ENCODE measurements around the gene ATG4B.

- TF ChIP-seq, protein P1, sequence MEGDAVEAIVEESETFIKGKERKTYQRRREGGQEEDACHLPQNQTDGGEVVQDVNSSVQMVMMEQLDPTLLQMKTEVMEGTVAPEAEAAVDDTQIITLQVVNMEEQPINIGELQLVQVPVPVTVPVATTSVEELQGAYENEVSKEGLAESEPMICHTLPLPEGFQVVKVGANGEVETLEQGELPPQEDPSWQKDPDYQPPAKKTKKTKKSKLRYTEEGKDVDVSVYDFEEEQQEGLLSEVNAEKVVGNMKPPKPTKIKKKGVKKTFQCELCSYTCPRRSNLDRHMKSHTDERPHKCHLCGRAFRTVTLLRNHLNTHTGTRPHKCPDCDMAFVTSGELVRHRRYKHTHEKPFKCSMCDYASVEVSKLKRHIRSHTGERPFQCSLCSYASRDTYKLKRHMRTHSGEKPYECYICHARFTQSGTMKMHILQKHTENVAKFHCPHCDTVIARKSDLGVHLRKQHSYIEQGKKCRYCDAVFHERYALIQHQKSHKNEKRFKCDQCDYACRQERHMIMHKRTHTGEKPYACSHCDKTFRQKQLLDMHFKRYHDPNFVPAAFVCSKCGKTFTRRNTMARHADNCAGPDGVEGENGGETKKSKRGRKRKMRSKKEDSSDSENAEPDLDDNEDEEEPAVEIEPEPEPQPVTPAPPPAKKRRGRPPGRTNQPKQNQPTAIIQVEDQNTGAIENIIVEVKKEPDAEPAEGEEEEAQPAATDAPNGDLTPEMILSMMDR (conservative IDR thresholded peaks at IDR 0.05; ENCODE audit: low read depth, low read length): no peak
- TF ChIP-seq MXI1 (IDR thresholded peaks at IDR 0.05; ENCODE audit: borderline replicate concordance, low read depth, low read length) (no peak), POLR2A (IDR thresholded peaks at IDR 0.05; ENCODE audit: low read depth, low read length) (no peak), SMC3 (IDR thresholded peaks at IDR 0.05; ENCODE audit: low read depth, low read length) (no peak), RCOR1 (IDR thresholded peaks at IDR 0.05; ENCODE audit: insufficient replicate concordance, low read length) (no peak), NFE2L2 (IDR thresholded peaks at IDR 0.05; ENCODE audit: low read depth, low read length) (no peak), RAD21 (IDR thresholded peaks at IDR 0.05; ENCODE audit: low read length) (no peak), ELK1 (IDR thresholded peaks at IDR 0.05; ENCODE audit: borderline replicate concordance, low read depth, low read length) (no peak), CEBPB (IDR thresholded peaks at IDR 0.05; ENCODE audit: low read depth, low read length) (no peak), RFX5 (IDR thresholded peaks at IDR 0.05; ENCODE audit: low read depth, low read length) (no peak), MAFK (IDR thresholded peaks at IDR 0.05; ENCODE audit: low read depth, low read length) (no peak), MAZ (IDR thresholded peaks at IDR 0.05; ENCODE audit: borderline replicate concordance, low read depth, low read length) (no peak), BHLHE40 (IDR thresholded peaks at IDR 0.05; ENCODE audit: low read depth, low read length) (no peak)
- TF ChIP-seq, protein P2, sequence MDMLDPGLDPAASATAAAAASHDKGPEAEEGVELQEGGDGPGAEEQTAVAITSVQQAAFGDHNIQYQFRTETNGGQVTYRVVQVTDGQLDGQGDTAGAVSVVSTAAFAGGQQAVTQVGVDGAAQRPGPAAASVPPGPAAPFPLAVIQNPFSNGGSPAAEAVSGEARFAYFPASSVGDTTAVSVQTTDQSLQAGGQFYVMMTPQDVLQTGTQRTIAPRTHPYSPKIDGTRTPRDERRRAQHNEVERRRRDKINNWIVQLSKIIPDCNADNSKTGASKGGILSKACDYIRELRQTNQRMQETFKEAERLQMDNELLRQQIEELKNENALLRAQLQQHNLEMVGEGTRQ (IDR thresholded peaks at IDR 0.05; ENCODE audit: low read depth, low read length): no peak
These were observed 4.8 kb upstream of the ATG4B start for GRCh38 chr2:241632478-241633325.
